ENCODE data around the gene TRAK2. TPM values are rescaled to one million over a fixed set of nuclear protein-coding genes. Genes with fewer than 3 reads are reported as not detected.
A peak's percentile ranks its signal among the peaks of the same experiment; 100 is the strongest.

The TRAK2 gene
- polyA plus RNA-seq, 5 donors, result 36.4 to 57.7 (median 51.8) TPM

GRCh38 chr2:201366146-201366545 is 85.1 kb downstream of the TRAK2 start:
- no peak for DNase-seq

DNA sequence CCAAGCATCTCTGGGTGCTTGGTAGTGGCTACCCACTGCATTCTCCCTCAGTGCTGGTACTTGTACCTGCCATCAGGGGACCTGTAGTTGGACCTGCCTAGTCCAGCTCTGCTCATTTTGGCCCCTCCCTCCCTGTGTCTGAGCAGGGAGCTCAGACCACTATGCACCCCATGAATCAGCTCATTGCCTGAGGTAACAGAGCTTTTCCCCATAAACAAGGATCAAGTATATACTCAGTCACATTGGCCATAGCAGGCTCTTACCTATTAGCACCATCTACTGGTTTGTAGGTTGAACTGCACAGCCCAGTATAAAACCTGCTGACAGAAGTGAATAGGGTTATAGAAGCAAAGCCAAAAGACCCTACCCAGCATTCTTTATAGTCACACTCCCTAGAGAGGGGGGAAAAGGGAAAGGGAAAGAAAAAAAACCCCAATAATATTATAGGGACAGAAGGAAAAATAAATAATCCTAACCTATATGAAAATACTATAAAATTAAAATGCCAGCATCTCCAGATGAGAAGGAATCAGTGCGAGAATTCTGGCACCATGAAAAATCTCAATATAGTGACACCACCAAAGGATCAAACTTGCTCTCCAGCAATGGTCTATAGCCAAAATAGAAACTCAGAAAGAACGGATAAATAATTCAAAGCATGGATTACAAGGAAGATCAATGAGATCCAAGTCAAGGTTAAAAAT is 87.2 kb downstream of the TRAK2 start:
- DNase-seq, result no peak

DNA sequence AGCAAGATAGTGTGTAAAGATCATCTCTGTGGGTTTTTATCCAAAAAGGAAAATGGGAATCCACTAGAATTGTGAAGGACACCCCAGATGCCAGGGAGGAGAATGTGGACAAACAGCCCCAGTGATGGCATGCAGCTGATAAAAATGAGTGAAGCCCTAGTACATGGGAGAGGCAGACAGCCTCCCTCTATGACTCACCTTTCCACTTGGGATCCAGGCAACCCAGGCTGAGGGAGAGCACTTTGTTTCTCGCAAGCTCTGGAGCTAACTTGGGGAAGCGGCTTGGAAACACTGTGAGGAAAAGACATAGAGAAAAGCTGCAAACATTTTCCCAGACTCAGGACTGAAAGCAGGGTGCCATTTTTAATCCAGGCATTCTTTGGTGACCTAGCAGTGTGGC is 88.9 kb downstream of the TRAK2 start:
- no peak for DNase-seq

DNA sequence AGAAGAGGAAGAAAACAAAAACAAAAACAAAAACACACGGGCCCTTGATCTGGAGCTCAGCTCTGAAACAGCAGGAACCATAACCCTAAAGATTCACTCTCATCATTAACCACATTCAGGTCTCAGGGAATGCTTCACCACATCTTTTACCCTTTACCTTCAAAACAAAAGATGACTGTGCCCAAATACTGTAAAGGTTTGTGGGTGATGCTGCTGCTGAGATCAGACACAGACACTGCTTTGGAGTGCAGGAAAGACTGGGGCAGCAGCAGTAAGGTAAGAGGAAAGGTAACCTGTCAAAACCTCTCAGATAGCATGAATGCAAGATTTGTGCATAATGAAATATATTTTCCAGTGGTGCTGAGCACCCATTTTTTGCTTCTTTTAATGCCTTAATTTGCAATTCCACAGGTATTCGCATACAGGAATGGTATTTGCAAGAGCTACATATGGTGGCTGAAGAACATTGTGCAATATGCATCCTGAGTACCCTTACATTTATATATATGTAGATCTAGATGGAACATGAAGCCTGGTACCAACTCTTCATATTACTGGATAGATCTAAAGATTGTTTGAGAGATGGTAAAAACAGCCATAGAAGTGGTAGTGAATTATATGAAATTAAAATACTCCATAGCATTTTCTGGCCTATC is 90.1 kb downstream of the TRAK2 start:
- no peak for DNase-seq

- DNase-seq, result no peak
Measured at GRCh38 chr2:201360256-201360655, 91.0 kb downstream of the TRAK2 start.

GRCh38 chr2:201358684-201359083 is 92.6 kb downstream of the TRAK2 start:
- DNase-seq, result no peak

- DNase-seq, result peak; percentile 71 to 75
Measured at GRCh38 chr2:201357221-201357620, 94.0 kb downstream of the TRAK2 start, which contains the start of gene FLACC1. TSS of gene FLACC1 (minus strand) at chr2:201357345. CDS start at chr2:201351404, 5,941 bp downstream.

DNA sequence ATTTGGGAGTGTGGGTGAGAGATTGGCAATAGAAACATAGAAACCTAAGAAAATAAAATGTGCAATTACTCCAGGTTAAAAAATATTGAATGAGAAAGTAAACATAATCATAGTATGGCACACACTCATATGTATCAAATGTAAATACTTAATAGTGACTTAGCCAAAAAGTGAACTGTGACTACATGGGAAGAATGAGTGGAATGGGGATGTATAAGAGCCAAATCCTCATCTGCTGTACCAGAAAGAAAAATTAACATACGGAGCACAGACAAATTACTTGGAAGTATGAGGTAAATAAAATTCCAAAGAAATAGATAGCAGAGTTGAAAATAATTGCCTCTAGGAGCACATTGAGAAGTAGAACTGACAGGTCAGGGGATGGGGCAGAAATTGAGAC is 98.1 kb downstream of the TRAK2 start:
- DNase-seq, result no peak

DNA sequence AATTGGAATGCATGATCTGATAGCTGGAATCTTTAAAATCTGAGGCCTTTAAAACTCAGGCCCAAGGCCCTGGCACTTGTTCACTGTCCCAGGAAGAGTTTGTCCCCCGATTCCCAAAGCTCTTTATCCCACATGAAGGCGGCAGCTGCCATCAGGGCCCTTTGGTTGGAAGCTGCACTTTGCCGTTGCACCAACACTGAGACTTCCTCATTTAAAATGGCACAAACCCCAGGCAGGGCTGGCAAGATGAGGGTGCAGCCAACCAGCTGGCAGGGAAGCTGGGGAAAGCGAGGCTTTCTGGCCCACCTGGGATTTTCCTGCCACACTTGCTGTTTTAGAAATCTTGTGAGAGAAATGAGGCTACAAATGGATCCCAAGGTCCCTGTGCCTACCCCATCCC is 100.4 kb downstream of the TRAK2 start:
- no peak for DNase-seq

DNA sequence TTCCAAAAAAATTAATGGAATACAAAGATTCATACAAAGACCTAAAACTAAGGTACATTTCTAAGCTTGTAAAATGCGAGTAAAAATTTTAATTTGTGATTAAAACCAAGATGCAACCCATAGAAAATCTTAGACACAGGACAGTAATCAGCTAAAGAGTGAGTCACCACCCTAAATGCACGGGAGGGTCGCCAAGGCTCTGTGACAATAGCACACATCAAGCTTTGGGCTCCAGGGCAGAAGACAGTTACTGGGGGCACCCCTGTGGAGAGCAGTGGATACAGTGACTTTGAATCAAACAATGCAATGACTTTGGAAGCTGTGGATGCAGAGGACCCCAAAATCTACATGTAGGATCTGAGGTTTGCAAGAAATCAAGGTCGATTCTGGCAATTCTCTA is 101.7 kb downstream of the TRAK2 start:
- DNase-seq, result no peak

DNA sequence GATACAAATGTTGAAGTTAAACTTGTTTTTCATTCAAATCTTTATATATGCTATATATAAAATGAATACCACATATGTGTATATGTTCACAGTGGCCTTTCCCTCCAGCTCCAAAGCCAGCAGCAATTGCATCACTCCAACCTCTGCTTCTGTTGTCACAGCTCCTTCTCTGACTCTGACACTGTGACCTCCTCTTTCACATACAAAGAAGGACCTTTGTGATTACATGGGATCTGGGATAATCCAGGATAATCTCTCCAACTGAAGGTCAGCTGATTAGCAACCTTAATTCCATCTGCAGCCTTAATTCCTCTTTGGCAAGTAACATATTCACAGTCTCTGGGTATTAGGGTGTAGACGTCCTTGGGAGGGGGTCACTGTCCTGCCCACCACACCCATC is 102.5 kb downstream of the TRAK2 start:
- no peak for DNase-seq

GRCh38 chr2:201347138-201347537 is 104.1 kb downstream of the TRAK2 start:
- DNase-seq, result no peak

DNA sequence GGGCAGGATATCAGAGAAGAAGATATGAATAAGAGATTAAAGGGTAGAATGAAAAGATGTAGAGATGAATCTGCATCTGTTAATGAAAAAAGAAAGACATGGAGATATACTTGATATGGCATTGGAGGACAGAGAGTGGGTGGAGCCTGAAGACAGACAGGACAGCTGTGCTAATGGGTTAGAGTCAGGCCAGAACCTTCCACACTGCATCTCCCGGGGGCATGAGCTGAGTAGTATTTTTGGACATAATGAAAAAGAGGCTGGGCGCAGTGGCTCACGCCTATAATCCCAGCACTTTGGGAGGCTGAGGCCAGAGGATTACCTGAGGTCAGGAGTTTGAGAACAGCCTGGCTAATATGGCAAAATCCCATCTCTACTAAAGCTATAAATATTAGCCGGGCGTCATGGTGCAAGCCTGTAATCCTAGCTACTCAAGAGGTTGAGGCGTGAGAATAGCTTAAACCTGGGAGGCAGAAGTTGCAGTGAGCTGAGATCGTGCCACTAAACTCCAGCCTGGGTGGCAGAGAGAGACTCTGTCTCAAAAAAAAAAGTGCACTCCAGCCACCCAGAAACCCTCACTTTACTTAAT is 105.5 kb downstream of the TRAK2 start:
- DNase-seq, result no peak

GRCh38 chr2:201344663-201345366 is 106.4 kb downstream of the TRAK2 start:
- DNase-seq, result no peak

DNA sequence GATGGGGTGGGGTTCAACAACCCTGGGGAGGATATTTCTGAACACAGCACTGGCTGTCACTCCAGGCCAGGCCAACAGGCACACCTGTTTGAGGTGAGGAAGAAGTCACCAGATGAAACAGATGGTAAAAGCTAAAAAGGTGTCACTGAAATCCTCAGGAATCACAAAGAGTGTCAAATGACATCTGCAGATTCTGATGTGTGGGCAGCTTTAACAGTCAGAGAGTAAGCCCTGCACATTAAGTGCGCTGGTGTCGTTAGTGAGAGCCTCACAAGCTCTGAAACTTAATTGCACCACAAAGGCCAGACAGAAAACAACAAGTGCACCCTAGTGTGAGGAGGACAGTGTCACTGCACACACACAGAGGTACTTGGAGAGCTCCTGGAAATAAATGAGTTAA is 107.7 kb downstream of the TRAK2 start:
- DNase-seq, result no peak

- no peak for DNase-seq
Measured at GRCh38 chr2:201342923-201343322, 108.3 kb downstream of the TRAK2 start.

DNA sequence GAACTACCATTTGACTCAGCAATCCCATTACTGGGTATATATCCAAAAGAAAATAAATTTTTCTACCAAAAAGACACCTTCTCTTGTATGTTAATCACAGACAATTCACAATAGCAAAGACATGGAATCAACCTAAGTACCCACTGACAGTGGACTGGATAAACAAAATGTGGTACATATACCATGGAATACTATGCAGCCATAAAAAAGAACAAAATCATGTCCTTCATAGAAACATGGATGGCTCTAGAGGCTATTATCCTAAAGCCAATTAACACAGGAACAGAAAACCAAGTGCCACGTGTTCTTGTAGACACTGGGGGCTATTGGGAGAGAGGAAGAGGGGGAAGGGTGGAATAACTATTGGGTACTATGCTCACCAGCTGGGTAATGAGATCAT is 121.8 kb downstream of the TRAK2 start:
- DNase-seq, result no peak

DNA sequence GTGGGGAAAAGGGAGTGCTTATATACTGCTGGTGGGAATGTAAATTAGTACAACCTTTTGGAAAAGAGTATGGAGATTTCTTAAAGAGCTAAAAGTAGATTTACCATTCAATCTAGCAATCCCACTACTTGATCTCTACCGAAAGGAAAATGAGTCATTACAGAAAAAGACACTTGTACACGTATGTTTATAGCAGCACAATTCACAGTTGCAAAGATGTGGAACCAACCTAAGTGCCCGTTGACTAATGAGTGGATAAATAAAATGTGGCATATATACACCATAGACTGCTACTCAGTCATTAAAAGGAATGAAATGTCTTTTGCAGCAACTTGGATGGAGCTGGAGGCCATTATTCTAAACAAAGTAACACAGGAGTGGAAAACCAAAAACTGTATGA is 123.6 kb downstream of the TRAK2 start:
- DNase-seq, result no peak
